ENCODE measurements around the gene TMEM255A.

TMEM255A gene

GRCh38 chrX:120321520-120322281, 10.4 kb upstream of the TMEM255A start:
- no peak overlapping the region for H3K4me3 ChIP-seq
- H3K36me3 ChIP-seq = no peaks in the 10 kb centered on the region
- no peak for TF ChIP-seq CTCF (IDR thresholded peaks at IDR 0.05)
- H3K27ac ChIP-seq = no peak overlapping the region
- H3K9me3 ChIP-seq = no peaks in the 10 kb centered on the region
- DNase-seq = no peak
- no peaks in the 10 kb centered on the region for H3K4me1 ChIP-seq
- intact Hi-C loops (cut with DNase I; ENCODE audit: low total_unique reads) = no loop called here
- no peaks in the 10 kb centered on the region for H3K27me3 ChIP-seq

- DNase-seq = no peak
- Histone ChIP-seq H3K4me3 (no peak overlapping the region), H3K36me3 (no peaks in the 10 kb centered on the region), H3K9me3 (no peaks in the 10 kb centered on the region), H3K27me3 (no peaks in the 10 kb centered on the region), H3K4me1 (no peaks in the 10 kb centered on the region), H3K27ac (no peak overlapping the region)
- intact Hi-C loops (cut with DNase I; ENCODE audit: low total_unique reads) = no loop called here
- TF ChIP-seq CTCF (IDR thresholded peaks at IDR 0.05) = no peak
These were observed 7.2 kb upstream of the TMEM255A start for GRCh38 chrX:120318411-120318810.

GRCh38 chrX:120316587-120317283, 5.5 kb upstream of the TMEM255A start:
- intact Hi-C loops (cut with DNase I; ENCODE audit: low total_unique reads) = no loop called here
- H3K36me3 ChIP-seq = no peaks in the 10 kb centered on the region
- H3K4me1 ChIP-seq = no peaks in the 10 kb centered on the region
- no peak for DNase-seq
- H3K27me3 ChIP-seq = no peaks in the 10 kb centered on the region
- no peak overlapping the region for H3K4me3 ChIP-seq
- H3K9me3 ChIP-seq = no peaks in the 10 kb centered on the region
- no peak for TF ChIP-seq CTCF (IDR thresholded peaks at IDR 0.05)
- H3K27ac ChIP-seq = no peak overlapping the region

GRCh38 chrX:120315776-120316175, 4.5 kb upstream of the TMEM255A start:
- TF ChIP-seq CTCF (IDR thresholded peaks at IDR 0.05) = no peak

GRCh38 chrX:120311727-120312063, 434 bp upstream of the TMEM255A start:
- H3K4me1 ChIP-seq = peaks cover 0 to 29% (median 16%) of the 10 kb centered on the region in 4 donors
- H3K36me3 ChIP-seq = no peaks in the 10 kb centered on the region
- intact Hi-C loops (cut with DNase I; ENCODE audit: low total_unique reads) = no loop called here
- peaks cover 0 to 34% of the 10 kb centered on the region in 2 donors for H3K27me3 ChIP-seq
- H3K4me3 ChIP-seq = no peak overlapping the region
- H3K27ac ChIP-seq = no peak overlapping the region
- no peak for TF ChIP-seq CTCF (IDR thresholded peaks at IDR 0.05)
- peaks cover 0 to 4% (median 0%) of the 10 kb centered on the region in 3 donors for H3K9me3 ChIP-seq
- no peak for DNase-seq

More at GRCh38 chrX:120315776-120316175, 4.5 kb upstream of the TMEM255A start:
- DNase-seq = no peak
- Histone ChIP-seq H3K27me3 (peaks cover 0 to 8% of the 10 kb centered on the region in 2 donors), H3K36me3 (no peaks in the 10 kb centered on the region), H3K27ac (no peak overlapping the region), H3K4me1 (peaks cover 0 to 7% (median 3%) of the 10 kb centered on the region in 4 donors), H3K9me3 (no peaks in the 10 kb centered on the region), H3K4me3 (no peak overlapping the region)
- intact Hi-C loops (cut with DNase I; ENCODE audit: low total_unique reads) = no loop called here

Data from tibial artery (tissue), 4 donors.